Esophagus mucosa (tissue), 1 donor: ENCODE data around the gene UBQLNL. TPM values are rescaled to one million over a fixed set of nuclear protein-coding genes. Genes with fewer than 3 reads are reported as not detected.
A peak's percentile ranks its signal among the peaks of the same experiment; 100 is the strongest.

Experiments
- ATAC-seq: fragments of 200-7000 bp; cut with Tn5 transposase; one replicate; pipeline ENCODE4 v1.9.1; 2020
- total RNA-seq: library from RNA; stranded (reverse); gene quantifications from one replicate; pipeline ENCODE4 v1.2.4, GENCODE V29; 2023
- donor health status: DM: yes; HTN: yes; CAD: no.

Gene UBQLNL
- total RNA-seq, 1 donor from 2014 or later, result 0.08 TPM

- ATAC-seq, result no peak
These were observed 9.1 kb downstream of the UBQLNL start for GRCh38 chr11:5507177-5507932.

GRCh38 chr11:5505363-5506048 lies 11.0 kb downstream of the UBQLNL start:
- no peak for ATAC-seq

- ATAC-seq, result no peak
These were observed 12.0 kb downstream of the UBQLNL start for GRCh38 chr11:5504403-5504921.

GRCh38 chr11:5500393-5500801 lies 16.1 kb downstream of the UBQLNL start:
- ATAC-seq, result no peak

- ATAC-seq, result no peak
These were observed 16.8 kb downstream of the UBQLNL start for GRCh38 chr11:5499671-5500070.

DNA sequence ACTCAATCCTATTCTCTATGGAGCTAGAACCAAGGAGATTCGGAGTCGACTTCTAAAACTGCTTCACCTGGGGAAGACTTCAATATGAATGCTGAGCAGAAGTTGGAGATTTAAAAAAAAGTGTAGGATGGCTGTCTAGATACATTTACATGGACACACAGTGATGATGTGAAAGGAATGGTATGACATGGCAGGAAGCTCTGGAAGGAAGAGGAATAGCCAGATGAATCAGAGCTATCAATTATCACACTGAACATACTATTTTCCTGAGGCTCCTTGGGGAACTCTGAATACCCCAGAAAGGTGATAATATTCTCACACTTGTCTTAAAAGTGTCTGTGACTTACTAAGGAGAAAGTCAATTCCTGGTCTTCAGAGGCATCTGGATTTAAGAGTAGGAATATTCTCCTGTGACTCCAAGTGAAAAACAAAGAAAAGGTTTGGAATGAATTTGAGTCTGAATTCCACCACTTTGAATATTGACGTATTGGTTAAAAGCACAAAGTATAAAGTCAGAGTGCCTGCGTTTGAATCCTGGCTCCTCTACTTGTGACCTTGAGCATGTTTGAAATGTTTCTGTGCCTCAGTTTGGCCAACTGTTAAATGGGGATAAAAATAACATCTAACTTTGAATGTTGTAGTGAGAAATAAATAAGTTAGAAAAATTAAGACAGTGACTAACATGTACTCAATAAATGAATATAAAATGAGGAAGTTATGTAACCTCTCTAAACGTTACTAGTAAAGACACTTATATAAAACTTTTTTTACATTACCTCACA lies 26.7 kb downstream of the UBQLNL start:
- no peak for ATAC-seq

- no peak for ATAC-seq
These were observed 27.6 kb downstream of the UBQLNL start for GRCh38 chr11:5488798-5489399.

DNA sequence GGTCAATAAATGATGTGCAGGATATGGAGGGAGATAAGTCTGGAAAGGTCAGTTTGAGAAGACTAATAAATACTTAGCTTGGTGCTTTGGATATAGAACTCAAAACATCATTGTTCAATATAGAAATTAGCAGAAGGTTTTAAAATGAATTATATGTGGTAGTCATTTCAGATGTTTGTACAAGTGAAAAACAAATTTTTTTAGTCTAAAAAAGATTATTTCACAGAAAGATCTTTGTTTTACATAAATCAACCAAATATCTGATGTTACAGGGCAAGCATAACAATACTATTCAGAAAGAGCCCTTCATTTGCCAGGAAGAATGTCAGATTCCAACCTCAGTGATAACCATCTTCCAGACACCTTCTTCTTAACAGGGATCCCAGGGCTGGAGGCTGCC lies 28.1 kb downstream of the UBQLNL start, which contains the start of gene OR52D1:
TSS of gene OR52D1 (plus strand) at position 301 of the 400 bp plus-strand sequence. CDS start at position 323, 22 bp downstream.
- ATAC-seq, result no peak

DNA sequence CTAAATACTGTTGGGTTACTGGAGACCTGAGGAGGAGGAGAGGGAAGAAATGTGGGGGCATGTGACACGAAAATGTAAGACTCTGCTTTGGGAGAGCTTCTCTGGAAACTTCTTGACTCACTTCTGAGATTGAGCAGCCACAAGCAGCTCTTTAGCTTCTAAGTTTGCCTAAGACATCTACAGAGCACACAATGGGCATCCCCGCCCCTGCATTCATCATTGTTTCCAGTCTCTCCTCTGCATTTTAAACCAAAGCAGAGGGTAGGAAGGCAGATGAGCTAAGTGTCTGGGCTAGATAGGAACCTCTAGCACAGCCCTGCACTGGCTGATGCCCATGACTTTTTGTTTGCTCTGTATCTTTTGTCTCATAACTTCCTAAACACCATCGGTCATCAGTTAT lies 30.1 kb downstream of the UBQLNL start:
- no peak for ATAC-seq

GRCh38 chr11:5486003-5486402 lies 30.5 kb downstream of the UBQLNL start:
- no peak for ATAC-seq

DNA sequence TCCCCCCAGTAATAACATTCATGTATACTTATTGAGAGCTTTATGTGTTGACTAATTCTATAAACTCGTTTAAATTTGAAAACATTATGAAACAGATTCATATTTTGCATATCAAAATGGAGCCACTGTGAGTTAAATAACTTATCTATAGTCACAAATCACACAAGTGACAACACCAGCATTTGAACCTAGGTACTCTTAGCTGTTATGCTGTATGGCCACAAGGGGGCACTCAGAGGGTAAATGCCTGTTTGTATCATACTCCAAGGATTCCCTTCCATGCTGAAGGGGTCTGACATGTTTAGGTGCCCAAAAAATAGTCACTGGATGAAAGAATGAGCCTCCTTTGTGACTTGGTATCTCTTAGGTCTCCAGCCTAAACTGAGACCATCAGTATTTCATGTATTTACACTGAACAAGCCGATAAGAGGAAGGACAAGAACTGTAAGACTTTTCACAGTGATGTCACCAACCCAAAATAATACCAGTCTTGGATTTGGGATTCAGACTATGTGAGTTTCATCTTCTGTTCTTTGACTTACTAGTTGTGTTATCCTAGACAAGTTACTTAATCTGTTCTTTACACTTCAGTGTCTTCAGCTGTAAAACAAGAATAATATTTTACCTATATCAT lies 40.2 kb downstream of the UBQLNL start:
- peak; percentile 58 for ATAC-seq

DNA sequence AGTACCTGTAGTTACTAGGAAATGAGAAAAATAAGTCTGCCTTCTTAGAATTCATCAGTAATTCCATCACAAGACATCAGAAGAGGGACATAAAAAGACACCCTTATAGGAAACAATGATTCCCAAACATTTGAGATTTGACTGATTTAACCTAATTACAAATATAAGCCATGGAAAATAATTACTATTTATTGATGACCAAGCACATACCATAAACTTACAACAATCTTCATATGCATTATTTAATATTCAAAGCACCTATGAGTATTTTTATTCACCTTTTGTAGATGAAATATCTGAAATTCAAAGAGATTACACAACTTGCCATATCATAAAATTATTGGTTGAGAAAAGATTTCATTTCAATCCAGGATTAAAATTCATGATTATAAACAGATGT lies 42.6 kb downstream of the UBQLNL start:
- ATAC-seq, result no peak

- ATAC-seq, result no peak
These were observed 49.0 kb downstream of the UBQLNL start for GRCh38 chr11:5467527-5467926.

Other genes with a start within 250 kb of the UBQLNL start
- gene HBE1, start 246.8 kb downstream of the UBQLNL start, total RNA-seq, result not detected
- not detected for gene OR51B4, start 214.8 kb downstream of the UBQLNL start, total RNA-seq
- not detected for gene OR51B2, start 192.4 kb downstream of the UBQLNL start, total RNA-seq
- gene OR51B5, start 173.2 kb downstream of the UBQLNL start, total RNA-seq, result not detected
- gene OR51B6, start 165.2 kb downstream of the UBQLNL start, total RNA-seq, result not detected
- not detected for gene OR51M1, start 132.9 kb downstream of the UBQLNL start, total RNA-seq
- gene OR51Q1, start 94.6 kb downstream of the UBQLNL start, total RNA-seq, result not detected
- not detected for gene OR51I1, start 75.2 kb downstream of the UBQLNL start, total RNA-seq
- not detected for gene OR51I2, start 67.4 kb downstream of the UBQLNL start, total RNA-seq
- not detected for gene OR52D1, start 28.0 kb downstream of the UBQLNL start, total RNA-seq
- gene UBQLN3, start 6.7 kb downstream of the UBQLNL start, total RNA-seq, result not detected
- not detected for gene OR52H1, start 31.8 kb upstream of the UBQLNL start, total RNA-seq
- not detected for gene OR52B6, start 64.2 kb upstream of the UBQLNL start, total RNA-seq
- 7.7 TPM for gene TRIM6, start 79.9 kb upstream of the UBQLNL start, total RNA-seq
- 4.0 TPM for gene TRIM34, start 108.3 kb upstream of the UBQLNL start, total RNA-seq
- gene TRIM5, start 168.4 kb upstream of the UBQLNL start, total RNA-seq, result 8.8 TPM
- gene TRIM22, start 173.1 kb upstream of the UBQLNL start, total RNA-seq, result 21.7 TPM
- gene OR56B1, start 219.7 kb upstream of the UBQLNL start, total RNA-seq, result not detected
- not detected for gene OR52N4, start 237.5 kb upstream of the UBQLNL start, total RNA-seq